H9 (cell line): Measurements from ENCODE around the gene MSRB1. TPM values are rescaled to one million over a fixed set of nuclear protein-coding genes. Genes with fewer than 3 reads are reported as not detected.
"Not testable (repeated sequence)": the region's sequence is repeated elsewhere in the genome, so short reads cannot be mapped to it uniquely, and the experiment has no call there.

Source experiments
- DNase-seq: peaks from one replicate; pipeline ENCODE4 v3.0.0-alpha.2; 2017
- H2AFZ ChIP-seq: one replicate; pipeline ENCODE4 v1.6.1; 2013; ENCODE audit warnings: mild to moderate bottlenecking, low read length, control low read depth, moderate library complexity
- H2AK5ac ChIP-seq: 2 replicates; pipeline ENCODE4 v1.6.1; 2013; ENCODE audit warnings: low read length, control low read depth, mixed read lengths; ENCODE audit not compliant: insufficient read length
- H2BK120ac ChIP-seq: one replicate; pipeline ENCODE4 v1.6.1; 2013; ENCODE audit warnings: low read depth, mild to moderate bottlenecking, low read length, control low read depth, inconsistent platforms; ENCODE audit not compliant: poor library complexity, severe bottlenecking
- H2BK12ac ChIP-seq: 2 replicates; pipeline ENCODE4 v1.6.1; 2013; ENCODE audit warnings: low read length, control low read depth, mixed read lengths, low read depth; ENCODE audit not compliant: insufficient read length
- H2BK15ac ChIP-seq: 2 replicates; pipeline ENCODE4 v1.6.1; 2013; ENCODE audit warnings: low read depth, low read length, control low read depth
- H2BK20ac ChIP-seq: one replicate; pipeline ENCODE4 v1.6.1; 2013; ENCODE audit warnings: low read depth, mild to moderate bottlenecking, low read length, control low read depth, inconsistent platforms; ENCODE audit not compliant: poor library complexity, severe bottlenecking
- H2BK5ac ChIP-seq: 2 replicates; pipeline ENCODE4 v1.6.1; 2013; ENCODE audit warnings: low read length, control low read depth, mixed read lengths; ENCODE audit not compliant: insufficient read length
- H3K14ac ChIP-seq: 2 replicates; pipeline ENCODE4 v1.6.1; 2013; ENCODE audit warnings: low read length, control low read depth; ENCODE audit not compliant: insufficient read depth
- H3K18ac ChIP-seq: 2 replicates; pipeline ENCODE4 v1.6.1; 2013; ENCODE audit warnings: low read depth, mild to moderate bottlenecking, mixed read lengths, low read length, control low read depth; ENCODE audit not compliant: insufficient read length
- H3K23ac ChIP-seq: 2 replicates; pipeline ENCODE4 v1.6.1; 2013; ENCODE audit warnings: low read length, control low read depth, mixed read lengths, low read depth; ENCODE audit not compliant: insufficient read length
- H3K23me2 ChIP-seq: 2 replicates; pipeline ENCODE4 v1.6.1; 2013; ENCODE audit warnings: low read depth, mild to moderate bottlenecking, mixed read lengths, low read length, control low read depth; ENCODE audit not compliant: insufficient read length, poor library complexity, severe bottlenecking
- H3K27ac ChIP-seq: 2 replicates; pipeline ENCODE4 v1.5.1; 2013; ENCODE audit warnings: low read length, control low read depth, mixed read lengths, low read depth; ENCODE audit not compliant: insufficient read length
- H3K27me3 ChIP-seq: 2 replicates; pipeline ENCODE4 v1.6.1; 2013; ENCODE audit warnings: low read length, control low read depth, inconsistent platforms; ENCODE audit not compliant: insufficient read depth
- H3K4ac ChIP-seq: 2 replicates; pipeline ENCODE4 v1.6.1; 2013; ENCODE audit warnings: low read depth, mild to moderate bottlenecking, control low read depth, inconsistent platforms, low read length, moderate library complexity
- H3K4me1 ChIP-seq: 2 replicates; pipeline ENCODE4 v1.6.1; 2013; ENCODE audit warnings: low read length, control low read depth, inconsistent platforms; ENCODE audit not compliant: insufficient read depth
- H3K4me2 ChIP-seq: 2 replicates; pipeline ENCODE4 v1.6.1; 2013; ENCODE audit warnings: low read length, control low read depth, mixed read lengths; ENCODE audit not compliant: insufficient read length, insufficient read depth
- H3K56ac ChIP-seq: 2 replicates; pipeline ENCODE4 v1.6.1; 2013; ENCODE audit warnings: low read depth, mild to moderate bottlenecking, mixed read lengths, low read length, control low read depth; ENCODE audit not compliant: insufficient read length
- H3K79me1 ChIP-seq: 2 replicates; pipeline ENCODE4 v1.6.1; 2013; ENCODE audit warnings: low read depth, mild to moderate bottlenecking, moderate library complexity, low read length, control low read depth, inconsistent platforms; ENCODE audit not compliant: insufficient read depth, poor library complexity, severe bottlenecking
- H3K79me2 ChIP-seq: 2 replicates; pipeline ENCODE4 v1.6.1; 2013; ENCODE audit warnings: low read length, control low read depth, inconsistent platforms; ENCODE audit not compliant: insufficient read depth
- H3K9ac ChIP-seq: 2 replicates; pipeline ENCODE4 v1.6.1; 2013; ENCODE audit warnings: low read length, control low read depth, mixed read lengths; ENCODE audit not compliant: insufficient read length; ENCODE audit errors: extremely low read depth
- H3K9me3 ChIP-seq: one replicate; pipeline ENCODE4 v1.6.1; 2013; ENCODE audit warnings: low read depth, low read length, inconsistent platforms; ENCODE audit not compliant: control insufficient read depth
- H3T11ph ChIP-seq: one replicate; pipeline ENCODE4 v1.6.1; 2013; ENCODE audit warnings: mild to moderate bottlenecking, low read length, control low read depth, inconsistent platforms
- H4K20me1 ChIP-seq: one replicate; pipeline ENCODE4 v1.6.1; 2013; ENCODE audit not compliant: control insufficient read depth, insufficient read length, insufficient read depth
- H4K5ac ChIP-seq: 2 replicates; pipeline ENCODE4 v1.6.1; 2013; ENCODE audit warnings: low read depth, mild to moderate bottlenecking, mixed read lengths, low read length, control low read depth; ENCODE audit not compliant: insufficient read length
- H4K8ac ChIP-seq: replicated peaks from 2 replicates; pipeline ENCODE4 v1.6.1; 2013; ENCODE audit warnings: low read length, control low read depth, mixed read lengths, low read depth; ENCODE audit not compliant: insufficient read length
- H4K91ac ChIP-seq: 2 replicates; pipeline ENCODE4 v1.6.1; 2013; ENCODE audit warnings: low read depth, mild to moderate bottlenecking, moderate library complexity, mixed read lengths, low read length, control low read depth; ENCODE audit not compliant: insufficient read length
- H3K27ac Mint-ChIP-seq, 3 experiments: 2 replicates in 2 of 3; 3 replicates in 1 of 3; pipeline ENCODE4 v1.8.0; 2020 to 2021; ENCODE audit warnings: mixed read lengths in 3 of 3, mild to moderate bottlenecking in 1 of 3, moderate library complexity in 1 of 3
- H3K27me3 Mint-ChIP-seq: 2 replicates; pipeline ENCODE4 v1.8.0; 2021; ENCODE audit warnings: low read depth, mild to moderate bottlenecking, moderate library complexity, mixed read lengths
- H3K36me3 Mint-ChIP-seq, 3 experiments: 2 replicates in 2 of 3; 3 replicates in 1 of 3; pipeline ENCODE4 v1.8.0; 2020 to 2021; ENCODE audit warnings: low read depth in 3 of 3, mixed read lengths in 3 of 3; ENCODE audit not compliant: insufficient read depth in 1 of 3
- H3K4me1 Mint-ChIP-seq, 2 experiments: 2 replicates each; pipeline ENCODE4 v1.8.0; 2020; ENCODE audit warnings: mixed read lengths in 2 of 2
- H3K4me3 Mint-ChIP-seq, 2 experiments: 2 replicates in 1 of 2; 3 replicates in 1 of 2; pipeline ENCODE4 v1.8.0; 2020 to 2021; ENCODE audit warnings: mild to moderate bottlenecking in 2 of 2, mixed read lengths in 2 of 2, moderate library complexity in 1 of 2
- H3K9me3 Mint-ChIP-seq, 2 experiments: 2 replicates in 1 of 2; 3 replicates in 1 of 2; pipeline ENCODE4 v1.8.0; 2020; ENCODE audit warnings: mild to moderate bottlenecking in 2 of 2, mixed read lengths in 2 of 2, moderate library complexity in 1 of 2
- CTCF ChIP-seq: fragments of 200-600 bp; sonication (generic); conservative IDR thresholded peaks from 3 replicates; pipeline ENCODE4 v1.8.0; 2021; ENCODE audit warnings: antibody characterized with exemption, mild to moderate bottlenecking
- WGBS: extraction: QIAGEN DNeasy Blood & Tissue Kit; methylation state at CpG from one replicate; pipeline ENCODE4 v1.1.7; 2013; ENCODE audit warnings: missing lambda C conversion rate, low lambda C conversion rate, mixed read lengths; ENCODE audit not compliant: insufficient read length; ENCODE audit errors: extremely low coverage; 5-methylcytosine and 5-hydroxymethylcytosine counted together
- total RNA-seq: library from RNA; stranded (reverse); gene quantifications from 2 replicates; pipeline ENCODE4 v1.2.1, GENCODE V29; 2021

The MSRB1 gene
- total RNA-seq, 1 experiment from 2014 or later, result 25.7 TPM

DNA sequence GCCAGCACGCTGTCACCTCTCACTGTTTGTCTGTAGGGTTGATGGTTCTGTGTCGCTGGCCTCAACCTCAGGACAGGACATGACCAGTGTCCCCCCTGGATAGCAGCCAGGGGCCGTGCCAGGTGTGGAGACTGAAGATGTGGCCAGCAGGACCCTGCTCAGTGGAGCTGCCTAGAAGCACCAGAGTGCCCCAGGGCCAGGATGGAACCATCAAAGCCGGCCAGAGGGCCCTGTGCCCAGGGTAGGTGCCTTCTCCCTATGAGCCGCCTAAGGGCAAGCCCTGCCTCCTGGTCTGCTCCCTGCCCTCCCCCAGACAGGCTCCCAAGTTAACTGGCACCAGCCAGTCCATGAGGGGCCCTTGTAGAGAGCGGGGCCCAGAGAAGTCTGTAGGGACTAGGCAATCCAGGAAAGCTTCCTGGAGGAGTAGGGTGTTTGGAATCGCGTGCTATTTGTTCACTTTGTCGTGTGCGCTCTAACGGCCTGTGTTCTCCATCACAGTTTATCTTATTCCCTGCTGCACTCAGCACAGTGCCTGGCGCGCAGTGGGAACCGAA lies 15.8 kb upstream of the MSRB1 start:
- WGBS, result no CpG with 5 or more reads among the region's 14 CpGs
- H3K23me2 ChIP-seq, result peaks cover 14% of the 10 kb centered on the region
- no peak overlapping the region for H2BK20ac ChIP-seq
- H2AK5ac ChIP-seq, result no peak overlapping the region
- H4K20me1 ChIP-seq, result no peaks in the 10 kb centered on the region
- Mint-ChIP-seq H3K9me3 (peaks cover 0 to 3% of the 10 kb centered on the region in 2 experiments; a peak in 1 of 5 replicates), H3K4me3 (peak overlapping the region; percentile 91 to 96), H3K27ac (no peak overlapping the region), H3K36me3 (peaks cover 22 to 32% (median 28%) of the 10 kb centered on the region in 3 experiments), H3K27me3 (peaks cover 25% of the 10 kb centered on the region), H3K4me1 (peaks cover 25 to 38% of the 10 kb centered on the region in 2 experiments)
- no peak for TF ChIP-seq CTCF
- H3K79me1 ChIP-seq, result no peaks in the 10 kb centered on the region
- H3K4me1 ChIP-seq, result no peaks in the 10 kb centered on the region
- peak overlapping the region; percentile 66 for H2AFZ ChIP-seq
- H3K18ac ChIP-seq, result no peak overlapping the region
- no peak overlapping the region for H4K91ac ChIP-seq
- H2BK15ac ChIP-seq, result no peak overlapping the region
- H3K4ac ChIP-seq, result no peak overlapping the region
- H3K23ac ChIP-seq, result no peak overlapping the region
- no peak overlapping the region for H3K9ac ChIP-seq
- H4K8ac ChIP-seq, result no peak overlapping the region
- H2BK5ac ChIP-seq, result no peak overlapping the region
- peaks cover 6% of the 10 kb centered on the region for H3K79me2 ChIP-seq
- H3T11ph ChIP-seq, result no peak overlapping the region
- no peak for DNase-seq
- H4K5ac ChIP-seq, result no peak overlapping the region
- no peak overlapping the region for H2BK12ac ChIP-seq
- H2BK120ac ChIP-seq, result no peak overlapping the region
- H3K27me3 ChIP-seq, result no peaks in the 10 kb centered on the region
- no peak overlapping the region for H3K27ac ChIP-seq
- peak overlapping the region; percentile 79 for H3K4me2 ChIP-seq
- H3K56ac ChIP-seq, result no peak overlapping the region
- no peak overlapping the region for H3K14ac ChIP-seq
- H3K9me3 ChIP-seq, result no peaks in the 10 kb centered on the region

DNA sequence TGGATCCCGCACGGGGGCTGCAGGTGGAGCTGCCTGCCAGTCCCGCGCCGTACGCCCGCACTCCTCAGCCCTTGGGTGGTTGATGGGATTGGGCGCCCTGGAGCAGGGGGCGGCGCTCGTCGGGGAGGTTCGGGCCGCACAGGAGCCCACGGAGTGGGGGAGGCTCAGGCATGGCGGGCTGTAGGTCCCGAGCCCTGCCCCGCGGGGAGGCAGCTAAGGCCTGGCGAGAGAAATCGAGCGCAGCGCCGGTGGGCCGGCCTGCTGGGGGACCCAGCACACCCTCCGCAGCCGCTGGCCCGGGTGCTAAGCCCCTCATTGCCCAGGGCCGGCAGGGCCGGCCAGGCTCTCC lies 15.1 kb upstream of the MSRB1 start:
- no CpG with 5 or more reads among the region's 30 CpGs for WGBS
- H3K9me3 Mint-ChIP-seq, result not testable (repeated sequence)
- H3K36me3 Mint-ChIP-seq, result peaks cover 16 to 25% (median 21%) of the 10 kb centered on the region in 3 experiments

More for the DNA sequence above, 15.1 kb upstream of the MSRB1 start:
- not testable (repeated sequence) for H3K27me3 ChIP-seq, H3K23me2 ChIP-seq, H3K4me2 ChIP-seq, H2AK5ac ChIP-seq, H2BK12ac ChIP-seq, H3K79me1 ChIP-seq, H3K27ac Mint-ChIP-seq, H4K5ac ChIP-seq, H3K18ac ChIP-seq, H3K4ac ChIP-seq, H3K14ac ChIP-seq, H2BK5ac ChIP-seq, H2BK20ac ChIP-seq, H3K23ac ChIP-seq, H3K79me2 ChIP-seq, H3K4me3 Mint-ChIP-seq, H3K9me3 ChIP-seq, H3K9ac ChIP-seq, H4K91ac ChIP-seq, H4K8ac ChIP-seq, H3K4me1 ChIP-seq, H3K27ac ChIP-seq, H3T11ph ChIP-seq, H3K56ac ChIP-seq, H2BK120ac ChIP-seq, H2AFZ ChIP-seq, H4K20me1 ChIP-seq, H2BK15ac ChIP-seq
- peak; percentile 43 for DNase-seq
- H3K4me1 Mint-ChIP-seq, result peaks cover 22 to 31% of the 10 kb centered on the region in 2 experiments
- H3K27me3 Mint-ChIP-seq, result peaks cover 24% of the 10 kb centered on the region
